Activated naive CD4-positive, alpha-beta T cell treated with anti-CD3 and anti-CD28 coated beads, Interleukin-2, amount 10 ng/mL, durations not matched to agents 7 days and 5 days (primary cell): ENCODE results near the gene ANXA2R.

ENCODE experiments used
- CTCF ChIA-PET: fragments of 350-600 bp; sonication (Branson Sonifier 250); formaldehyde crosslinking; loops from one replicate; lab custom pipeline; 2021; ENCODE audit warnings: antibody characterized with exemption; lab: Charles Lee
- DNase-seq: peaks from one replicate; pipeline ENCODE4 v3.0.0-alpha.2; 2020
- H3K27ac Mint-ChIP-seq: one replicate; pipeline ENCODE4 v1.8.0; 2021; ENCODE audit warnings: mild to moderate bottlenecking, moderate library complexity, mixed read lengths
- H3K27me3 Mint-ChIP-seq: one replicate; pipeline ENCODE4 v1.8.0; 2021; ENCODE audit warnings: mild to moderate bottlenecking, mixed read lengths
- H3K36me3 Mint-ChIP-seq: one replicate; pipeline ENCODE4 v1.8.0; 2021; ENCODE audit warnings: mixed read lengths
- H3K4me1 Mint-ChIP-seq: one replicate; pipeline ENCODE4 v1.8.0; 2021; ENCODE audit warnings: mixed read lengths
- H3K4me3 Mint-ChIP-seq: one replicate; pipeline ENCODE4 v1.8.0; 2021; ENCODE audit warnings: mild to moderate bottlenecking, moderate library complexity, mixed read lengths
- H3K9me3 Mint-ChIP-seq: one replicate; pipeline ENCODE4 v1.8.0; 2021; ENCODE audit warnings: mixed read lengths

The ANXA2R gene

GRCh38 chr5:43010935-43011315 lies 29.2 kb downstream of the ANXA2R start:
- H3K27ac Mint-ChIP-seq = peak overlapping the region; percentile 99
- CTCF ChIA-PET = interaction anchor here (0.7 to 1.0 kb wide), 5 partner anchors 17 to 62 kb away, joined by 3 to 10 read pairs (median 3); no protein-coding TSS in a partner anchor
- H3K4me3 Mint-ChIP-seq = peak overlapping the region; percentile 77
- peaks cover 12% of the 10 kb centered on the region for H3K36me3 Mint-ChIP-seq
- H3K27me3 Mint-ChIP-seq = no peaks in the 10 kb centered on the region
- DNase-seq = no peak
- H3K4me1 Mint-ChIP-seq = peaks cover 57% of the 10 kb centered on the region
- no peaks in the 10 kb centered on the region for H3K9me3 Mint-ChIP-seq

GRCh38 chr5:43008363-43009153 lies 31.6 kb downstream of the ANXA2R start:
- no peaks in the 10 kb centered on the region for H3K27me3 Mint-ChIP-seq
- peak overlapping the region; percentile 77 for H3K4me3 Mint-ChIP-seq
- peaks cover 3% of the 10 kb centered on the region for H3K36me3 Mint-ChIP-seq
- H3K27ac Mint-ChIP-seq = peak overlapping the region; percentile 99
- H3K4me1 Mint-ChIP-seq = peaks cover 36% of the 10 kb centered on the region
- CTCF ChIA-PET = interaction anchor here (0.8 to 4.5 kb wide), 11 partner anchors 10 to 59 kb away, joined by 3 to 50 read pairs (median 4); partner anchors contain the start of gene ANXA2R
- peak; percentile 94 for DNase-seq
- H3K9me3 Mint-ChIP-seq = no peaks in the 10 kb centered on the region

GRCh38 chr5:43007911-43008362 lies 32.2 kb downstream of the ANXA2R start:
- H3K9me3 Mint-ChIP-seq = no peaks in the 10 kb centered on the region
- CTCF ChIA-PET = interaction anchor here (0.8 to 4.5 kb wide), 8 partner anchors 11 to 99 kb away, joined by 3 to 50 read pairs (median 9); partner anchors contain the start of gene ANXA2R
- peaks cover 36% of the 10 kb centered on the region for H3K4me1 Mint-ChIP-seq
- peak overlapping the region; percentile 99 for H3K27ac Mint-ChIP-seq
- H3K4me3 Mint-ChIP-seq = peak overlapping the region; percentile 77
- peak; percentile 92 for DNase-seq
- peaks cover 3% of the 10 kb centered on the region for H3K27me3 Mint-ChIP-seq
- H3K36me3 Mint-ChIP-seq = peaks cover 2% of the 10 kb centered on the region

- Mint-ChIP-seq H3K4me1 (peaks cover 36% of the 10 kb centered on the region), H3K36me3 (no peaks in the 10 kb centered on the region), H3K9me3 (no peaks in the 10 kb centered on the region), H3K27ac (peak overlapping the region; percentile 99), H3K27me3 (peaks cover 5% of the 10 kb centered on the region), H3K4me3 (peak overlapping the region; percentile 77)
- DNase-seq = peak; percentile 82
- CTCF ChIA-PET = interaction anchor here (0.8 to 4.5 kb wide), 8 partner anchors 11 to 99 kb away, joined by 3 to 50 read pairs (median 9); partner anchors contain the start of gene ANXA2R
These were observed 32.7 kb downstream of the ANXA2R start for GRCh38 chr5:43007246-43007910.

- H3K27me3 Mint-ChIP-seq = peaks cover 5% of the 10 kb centered on the region
- peaks cover 36% of the 10 kb centered on the region for H3K4me1 Mint-ChIP-seq
- CTCF ChIA-PET = interaction anchor here (1.1 to 4.5 kb wide), 5 partner anchors 12 to 98 kb away, joined by 3 to 50 read pairs (median 13); partner anchors contain the start of gene ANXA2R
- H3K4me3 Mint-ChIP-seq = peak overlapping the region; percentile 77
- no peaks in the 10 kb centered on the region for H3K9me3 Mint-ChIP-seq
- peak overlapping the region; percentile 99 for H3K27ac Mint-ChIP-seq
- no peaks in the 10 kb centered on the region for H3K36me3 Mint-ChIP-seq
- DNase-seq = no peak
These were observed 33.5 kb downstream of the ANXA2R start for GRCh38 chr5:43006424-43007202.

- Mint-ChIP-seq H3K4me3 (no peak overlapping the region), H3K27me3 (peaks cover 17% of the 10 kb centered on the region)
- CTCF ChIA-PET = no interaction called here
These were observed 35.1 kb downstream of the ANXA2R start for GRCh38 chr5:43005031-43005430.

GRCh38 chr5:43001748-43002147 lies 38.4 kb downstream of the ANXA2R start:
- no peak for DNase-seq
- Mint-ChIP-seq H3K4me1 (peaks cover 22% of the 10 kb centered on the region), H3K4me3 (no peak overlapping the region), H3K27ac (no peak overlapping the region), H3K27me3 (peaks cover 21% of the 10 kb centered on the region), H3K36me3 (peaks cover 4% of the 10 kb centered on the region), H3K9me3 (no peaks in the 10 kb centered on the region)
- CTCF ChIA-PET = no interaction called here

More at GRCh38 chr5:43005031-43005430, 35.1 kb downstream of the ANXA2R start:
- Mint-ChIP-seq H3K36me3 (peaks cover under 1% of the 10 kb centered on the region), H3K9me3 (no peaks in the 10 kb centered on the region), H3K27ac (no peak overlapping the region), H3K4me1 (peaks cover 34% of the 10 kb centered on the region)
- no peak for DNase-seq

- H3K4me3 Mint-ChIP-seq = no peak overlapping the region
These were observed 39.2 kb downstream of the ANXA2R start for GRCh38 chr5:43000914-43001313.

GRCh38 chr5:43000111-43000840 lies 39.8 kb downstream of the ANXA2R start:
- CTCF ChIA-PET = no interaction called here
- Mint-ChIP-seq H3K36me3 (peaks cover 10% of the 10 kb centered on the region), H3K9me3 (no peaks in the 10 kb centered on the region), H3K4me3 (peak overlapping the region; percentile 3), H3K4me1 (peaks cover 26% of the 10 kb centered on the region), H3K27ac (no peak overlapping the region), H3K27me3 (peaks cover 21% of the 10 kb centered on the region)
- DNase-seq = no peak

More at GRCh38 chr5:43000914-43001313, 39.2 kb downstream of the ANXA2R start:
- DNase-seq = no peak
- Mint-ChIP-seq H3K27ac (no peak overlapping the region), H3K4me1 (peaks cover 22% of the 10 kb centered on the region), H3K27me3 (peaks cover 21% of the 10 kb centered on the region), H3K36me3 (peaks cover 10% of the 10 kb centered on the region), H3K9me3 (no peaks in the 10 kb centered on the region)
- CTCF ChIA-PET = no interaction called here

GRCh38 chr5:42995360-42995751 lies 44.8 kb downstream of the ANXA2R start:
- CTCF ChIA-PET = interaction anchor here (0.8 to 5.4 kb wide), 7 partner anchors 13 to 107 kb away, joined by 3 to 74 read pairs (median 5); partner anchors contain the start of gene ANXA2R
- no peaks in the 10 kb centered on the region for H3K9me3 Mint-ChIP-seq
- peaks cover 14% of the 10 kb centered on the region for H3K27me3 Mint-ChIP-seq
- peaks cover 26% of the 10 kb centered on the region for H3K4me1 Mint-ChIP-seq
- peaks cover 18% of the 10 kb centered on the region for H3K36me3 Mint-ChIP-seq
- H3K4me3 Mint-ChIP-seq = peak overlapping the region; percentile 97
- no peak for DNase-seq
- H3K27ac Mint-ChIP-seq = peak overlapping the region; percentile 99

- peaks cover 26% of the 10 kb centered on the region for H3K4me1 Mint-ChIP-seq
- peak overlapping the region; percentile 99 for H3K27ac Mint-ChIP-seq
- CTCF ChIA-PET = interaction anchor here (1.2 to 6.7 kb wide), 16 partner anchors 8 to 85 kb away, joined by 3 to 74 read pairs (median 5); partner anchors contain the start of gene ANXA2R
- H3K4me3 Mint-ChIP-seq = peak overlapping the region; percentile 97
- no peaks in the 10 kb centered on the region for H3K9me3 Mint-ChIP-seq
- DNase-seq = peak; percentile 91
- peaks cover 18% of the 10 kb centered on the region for H3K36me3 Mint-ChIP-seq
- H3K27me3 Mint-ChIP-seq = peaks cover 9% of the 10 kb centered on the region
These were observed 45.4 kb downstream of the ANXA2R start for GRCh38 chr5:42994555-42995359.

- peaks cover 30% of the 10 kb centered on the region for H3K4me1 Mint-ChIP-seq
- H3K4me3 Mint-ChIP-seq = peak overlapping the region; percentile 97
- H3K27ac Mint-ChIP-seq = peak overlapping the region; percentile 99
- H3K36me3 Mint-ChIP-seq = peaks cover 20% of the 10 kb centered on the region
- CTCF ChIA-PET = interaction anchor here (1.2 to 6.7 kb wide), 12 partner anchors 9 to 85 kb away, joined by 3 to 74 read pairs (median 6); partner anchors contain the start of gene ANXA2R
- no peaks in the 10 kb centered on the region for H3K9me3 Mint-ChIP-seq
- DNase-seq = no peak
- peaks cover 9% of the 10 kb centered on the region for H3K27me3 Mint-ChIP-seq
These were observed 45.9 kb downstream of the ANXA2R start for GRCh38 chr5:42994246-42994554.
